HepG2 (cell line): ENCODE data around the gene HS6ST1. TPM values are rescaled to one million over a fixed set of nuclear protein-coding genes. Genes with fewer than 3 reads are reported as not detected.

ENCODE experiments used
- BRD4 ChIP-seq: sonication (generic); formaldehyde crosslinking; IDR thresholded peaks from 2 replicates; pipeline ENCODE4 v1.4.0; 2020; ENCODE audit warnings: missing genetic modification reagents
- CC2D1A ChIP-seq: sonication (generic); formaldehyde crosslinking; IDR thresholded peaks from 2 replicates; pipeline ENCODE4 v1.8.1; 2023; ENCODE audit warnings: mild to moderate bottlenecking, missing genetic modification reagents
- DPF2 ChIP-seq: sonication (generic); formaldehyde crosslinking; IDR thresholded peaks from 2 replicates; pipeline ENCODE4 v1.4.0; 2020; ENCODE audit warnings: mild to moderate bottlenecking, low read depth, missing genetic modification reagents, borderline replicate concordance
- DR1 ChIP-seq: sonication (generic); formaldehyde crosslinking; IDR thresholded peaks from 2 replicates; pipeline ENCODE4 v1.8.0; 2021; ENCODE audit warnings: mild to moderate bottlenecking, missing genetic modification reagents, inconsistent platforms
- DZIP1 ChIP-seq: sonication (generic); formaldehyde crosslinking; IDR thresholded peaks from 2 replicates; pipeline ENCODE4 v1.5.0; 2020; ENCODE audit warnings: mild to moderate bottlenecking, missing genetic modification reagents
- ETV5 ChIP-seq: IDR thresholded peaks from 2 replicates; pipeline ENCODE4 v1.6.1; 2018; ENCODE audit warnings: missing biosample characterization, missing genetic modification reagents, inconsistent platforms, borderline replicate concordance
- GATAD1 ChIP-seq: IDR thresholded peaks from 2 replicates; pipeline ENCODE4 v1.6.1; 2016; ENCODE audit warnings: missing genetic modification reagents, missing compliant biosample characterization
- GATAD2A ChIP-seq: IDR thresholded peaks from 2 replicates; pipeline ENCODE4 v1.6.1; 2016
- HES4 ChIP-seq: sonication (generic); formaldehyde crosslinking; IDR thresholded peaks from 2 replicates; pipeline ENCODE4 v1.9.0; 2021; ENCODE audit warnings: mild to moderate bottlenecking, missing genetic modification reagents, borderline replicate concordance
- NFIB ChIP-seq: sonication (generic); formaldehyde crosslinking; IDR thresholded peaks from 2 replicates; pipeline ENCODE4 v1.9.0; 2021; ENCODE audit warnings: missing genetic modification reagents, mild to moderate bottlenecking, borderline replicate concordance
- NFIC ChIP-seq: IDR thresholded peaks from 2 replicates; pipeline ENCODE4 v1.6.1; 2012; ENCODE audit warnings: mild to moderate bottlenecking, low read length, inconsistent platforms
- PLRG1 ChIP-seq: fragments of 450-650 bp; conservative IDR thresholded peaks from 2 replicates; pipeline ENCODE4 v1.6.1; 2016
- SP5 ChIP-seq: IDR thresholded peaks from 2 replicates; pipeline ENCODE4 v1.6.1; 2016; ENCODE audit warnings: low read depth, borderline replicate concordance
- TBL1XR1 ChIP-seq: fragments of 150-350 bp; IDR thresholded peaks from 2 replicates; pipeline ENCODE4 v1.6.1; 2014; ENCODE audit warnings: borderline replicate concordance, low read length; ENCODE audit not compliant: partially characterized antibody
- TCF7L2 ChIP-seq: IDR thresholded peaks from 2 replicates; pipeline ENCODE4 v1.6.1; 2011; ENCODE audit warnings: mild to moderate bottlenecking, low read depth, low read length, moderate library complexity
- ZFP41 ChIP-seq: sonication (generic); formaldehyde crosslinking; IDR thresholded peaks from 2 replicates; pipeline ENCODE4 v1.4.0; 2020; ENCODE audit warnings: mild to moderate bottlenecking, missing genetic modification reagents, borderline replicate concordance
- ZNF234 ChIP-seq: sonication (generic); formaldehyde crosslinking; conservative IDR thresholded peaks from 2 replicates; pipeline ENCODE4 v1.5.1; 2020; ENCODE audit warnings: mild to moderate bottlenecking, missing genetic modification reagents
- ZNF329 ChIP-seq: sonication (generic); formaldehyde crosslinking; IDR thresholded peaks from 2 replicates; pipeline ENCODE4 v1.9.0; 2021; ENCODE audit warnings: low read depth, mild to moderate bottlenecking, missing genetic modification reagents
- ZNF337 ChIP-seq: sonication (generic); formaldehyde crosslinking; IDR thresholded peaks from 2 replicates; pipeline ENCODE4 v1.5.1; 2020; ENCODE audit warnings: missing genetic modification reagents, low read depth, mild to moderate bottlenecking, borderline replicate concordance
- ZNF367 ChIP-seq: sonication (generic); formaldehyde crosslinking; IDR thresholded peaks from 2 replicates; pipeline ENCODE4 v1.4.0; 2020; ENCODE audit warnings: missing genetic modification reagents, borderline replicate concordance
- ZNF562 ChIP-seq: sonication (generic); formaldehyde crosslinking; IDR thresholded peaks from 2 replicates; pipeline ENCODE4 v1.8.0; 2022; ENCODE audit warnings: missing genetic modification reagents, borderline replicate concordance
- ZNF652 ChIP-seq: IDR thresholded peaks from 2 replicates; pipeline ENCODE4 v1.6.1; 2016; ENCODE audit warnings: low read depth, borderline replicate concordance
- ZNF724P ChIP-seq: sonication (generic); formaldehyde crosslinking; IDR thresholded peaks from 2 replicates; pipeline ENCODE4 v1.8.0; 2022; ENCODE audit warnings: missing genetic modification reagents, borderline replicate concordance
- ZNF883 ChIP-seq: sonication (generic); formaldehyde crosslinking; IDR thresholded peaks from 2 replicates; pipeline ENCODE4 v1.5.1; 2020; ENCODE audit warnings: mild to moderate bottlenecking, missing genetic modification reagents; ENCODE audit errors: not compliant biosample characterization
- polyA plus RNA-seq, 8 experiments: library from polyadenylated mRNA; depleted of rRNA in 3 of 8; stranded (reverse) in 7 of 8; unstranded in 1 of 8; fragments of >200 nt; fragmentation: Illumina TruSeq in 4 of 8; extraction: Trizol in 4 of 8; gene quantifications; 2 replicates each; pipeline versions ENCODE4 v1.2.1 to v1.2.3, GENCODE V29; 2011 to 2016; ENCODE audit warnings: low read depth in 4 of 8, missing spikeins in 1 of 8, mixed read lengths in 1 of 8; ENCODE audit not compliant: insufficient read depth in 1 of 8
- total RNA-seq, 5 experiments: library from RNA; depleted of rRNA; stranded (reverse); fragments of >200 nt; fragmentation: Illumina TruSeq; extraction: Trizol; gene quantifications; 2 replicates each; pipeline ENCODE4 v1.2.3, GENCODE V29; 2016; ENCODE audit warnings: low read depth in 1 of 5
- TF ChIP-seq, protein P1 (sequence below): sonication (generic); formaldehyde crosslinking; conservative IDR thresholded peaks from 2 replicates; pipeline ENCODE4 v1.4.0; 2020; ENCODE audit warnings: mild to moderate bottlenecking, missing genetic modification reagents, moderate library complexity

HS6ST1 gene
- total and polyA plus RNA-seq, 2 of the 13 experiments (the other 11 are each of a cell fraction or from before 2014, with no cell fraction given) = 34.5 to 84.6 TPM

- TF ChIP-seq ZNF562 (CRISPR knock-in tag) (no peak), ZNF367 (no peak), DR1 (CRISPR knock-in tag) (peak; percentile 45; the same call in 1 of the 2 replicates), ZNF329 (CRISPR knock-in tag) (no peak), PLRG1 (no peak), ZNF337 (CRISPR knock-in tag) (no peak), NFIB (CRISPR knock-in tag) (no peak), ZNF652 (CRISPR knock-in tag) (no peak), BRD4 (0 out of 2 replicates have a peak, but pooled peaks have one; percentile 28), HES4 (no peak), DZIP1 (no peak; the same call in none of the 2 replicates), GATAD1 (CRISPR knock-in tag) (peak; percentile 24; the same call in 1 of the 2 replicates), SP5 (CRISPR knock-in tag) (peak; percentile 94), DPF2 (no peak), TCF7L2 (no peak), TBL1XR1 (peak; percentile 41), NFIC (no peak), ZNF883 (CRISPR knock-in tag) (peak; percentile 26), ZNF724P (CRISPR knock-in tag) (no peak; the same call in 1 of the 2 replicates), ETV5 (peak; percentile 20; the same call in 1 of the 2 replicates), ZNF234 (peak; percentile 74; the same call in 1 of the 2 replicates), ZFP41 (CRISPR knock-in tag) (no peak), CC2D1A (CRISPR knock-in tag) (no peak), GATAD2A (CRISPR knock-in tag) (peak; percentile 54)
- TF ChIP-seq, protein P1, sequence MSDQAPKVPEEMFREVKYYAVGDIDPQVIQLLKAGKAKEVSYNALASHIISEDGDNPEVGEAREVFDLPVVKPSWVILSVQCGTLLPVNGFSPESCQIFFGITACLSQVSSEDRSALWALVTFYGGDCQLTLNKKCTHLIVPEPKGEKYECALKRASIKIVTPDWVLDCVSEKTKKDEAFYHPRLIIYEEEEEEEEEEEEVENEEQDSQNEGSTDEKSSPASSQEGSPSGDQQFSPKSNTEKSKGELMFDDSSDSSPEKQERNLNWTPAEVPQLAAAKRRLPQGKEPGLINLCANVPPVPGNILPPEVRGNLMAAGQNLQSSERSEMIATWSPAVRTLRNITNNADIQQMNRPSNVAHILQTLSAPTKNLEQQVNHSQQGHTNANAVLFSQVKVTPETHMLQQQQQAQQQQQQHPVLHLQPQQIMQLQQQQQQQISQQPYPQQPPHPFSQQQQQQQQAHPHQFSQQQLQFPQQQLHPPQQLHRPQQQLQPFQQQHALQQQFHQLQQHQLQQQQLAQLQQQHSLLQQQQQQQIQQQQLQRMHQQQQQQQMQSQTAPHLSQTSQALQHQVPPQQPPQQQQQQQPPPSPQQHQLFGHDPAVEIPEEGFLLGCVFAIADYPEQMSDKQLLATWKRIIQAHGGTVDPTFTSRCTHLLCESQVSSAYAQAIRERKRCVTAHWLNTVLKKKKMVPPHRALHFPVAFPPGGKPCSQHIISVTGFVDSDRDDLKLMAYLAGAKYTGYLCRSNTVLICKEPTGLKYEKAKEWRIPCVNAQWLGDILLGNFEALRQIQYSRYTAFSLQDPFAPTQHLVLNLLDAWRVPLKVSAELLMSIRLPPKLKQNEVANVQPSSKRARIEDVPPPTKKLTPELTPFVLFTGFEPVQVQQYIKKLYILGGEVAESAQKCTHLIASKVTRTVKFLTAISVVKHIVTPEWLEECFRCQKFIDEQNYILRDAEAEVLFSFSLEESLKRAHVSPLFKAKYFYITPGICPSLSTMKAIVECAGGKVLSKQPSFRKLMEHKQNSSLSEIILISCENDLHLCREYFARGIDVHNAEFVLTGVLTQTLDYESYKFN (CRISPR knock-in tag) = 0 out of 2 replicates have a peak, but pooled peaks have one; percentile 26
Observed at GRCh38 chr2:128321784-128322714, 3.4 kb upstream of the HS6ST1 start (continued).
